Measurements from ENCODE around the gene FAM227B.
"Not testable (repeated sequence)": the region's sequence is repeated elsewhere in the genome, so short reads cannot be mapped to it uniquely, and the experiment has no call there.

The FAM227B gene

GRCh38 chr15:49620658-49621368 lies at the start of gene FAM227B, which contains the start of gene DTWD1:
Gene FAM227B, minus strand, starts transcription at chr15:49620818. Its CDS starts 5,647 bp downstream, at chr15:49615171.
Gene DTWD1, plus strand, starts transcription at chr15:49621048. Its CDS starts 4,120 bp downstream, at chr15:49625168.
- peak; percentile 96 to 97 for DNase-seq

GRCh38 chr15:49669288-49669687 lies 48.7 kb upstream of the FAM227B start:
- no peak for DNase-seq

GRCh38 chr15:49666486-49666885 lies 45.9 kb upstream of the FAM227B start:
- peak; percentile 55 to 70 for DNase-seq

- DNase-seq = no peak
These were observed 44.1 kb upstream of the FAM227B start for GRCh38 chr15:49664716-49665115.

- no peak for DNase-seq
These were observed 36.1 kb upstream of the FAM227B start for GRCh38 chr15:49656734-49657133.

- DNase-seq = no peak
These were observed 32.3 kb upstream of the FAM227B start for GRCh38 chr15:49652922-49653321.

- no peak for DNase-seq
These were observed 30.1 kb upstream of the FAM227B start for GRCh38 chr15:49650676-49651075.

- no peak for DNase-seq
These were observed 29.4 kb upstream of the FAM227B start for GRCh38 chr15:49649987-49650386.

GRCh38 chr15:49646891-49647290 lies 26.3 kb upstream of the FAM227B start:
- DNase-seq = no peak

GRCh38 chr15:49645941-49646340 lies 25.3 kb upstream of the FAM227B start:
- DNase-seq = no peak

- DNase-seq = no peak
These were observed 24.7 kb upstream of the FAM227B start for GRCh38 chr15:49645277-49645676.

- DNase-seq = no peak
These were observed 23.8 kb upstream of the FAM227B start for GRCh38 chr15:49644364-49644794.

- DNase-seq = no peak
These were observed 17.2 kb upstream of the FAM227B start for GRCh38 chr15:49637857-49638256.

GRCh38 chr15:49628379-49628778 lies 7.8 kb upstream of the FAM227B start:
- no peak for DNase-seq

- DNase-seq = no peak
These were observed 6.8 kb upstream of the FAM227B start for GRCh38 chr15:49627407-49627877.

- no peak for DNase-seq
These were observed 4.9 kb upstream of the FAM227B start for GRCh38 chr15:49625460-49626036.

- DNase-seq = no peak
These were observed 3.4 kb upstream of the FAM227B start for GRCh38 chr15:49624056-49624455.

- DNase-seq = no peak
These were observed 1.9 kb upstream of the FAM227B start for GRCh38 chr15:49622561-49622960.

- DNase-seq = no peak
These were observed 1.3 kb upstream of the FAM227B start for GRCh38 chr15:49621887-49622286.

GRCh38 chr15:49621401-49621811 lies 788 bp upstream of the FAM227B start:
- DNase-seq = peak in 1 of 2 donors; percentile 13

GRCh38 chr15:49620199-49620598 lies 419 bp downstream of the FAM227B start:
- peak; percentile 37 to 51 for DNase-seq

GRCh38 chr15:49619226-49619625 lies 1.4 kb downstream of the FAM227B start:
- peak; percentile 4 to 13 for DNase-seq

- DNase-seq = not testable (repeated sequence)
These were observed 8.4 kb downstream of the FAM227B start for GRCh38 chr15:49612240-49612639.
